Lower lobe of right lung (tissue), 2 donors: ENCODE results near the gene MUC21. TPM values are rescaled to one million over a fixed set of nuclear protein-coding genes. Genes with fewer than 3 reads are reported as not detected.
"Not testable (repeated sequence)": the region's sequence is repeated elsewhere in the genome, so short reads cannot be mapped to it uniquely, and the experiment has no call there.

Experiments used
- ATAC-seq, 2 donors: fragments of 200-7000 bp; cut with Tn5 transposase; one replicate each; pipeline ENCODE4 v1.9.1; 2020 to 2022; ENCODE audit warnings: mild to moderate bottlenecking in 2 of 2, moderate library complexity in 2 of 2
- DNase-seq: peaks from one replicate; pipeline ENCODE4 v3.0.0-alpha.2; 2020
- H3K27ac ChIP-seq: fragments of 200-600 bp; one replicate; pipeline ENCODE4 v1.8.0; 2022
- H3K27me3 ChIP-seq: fragments of 200-600 bp; one replicate; pipeline ENCODE4 v1.8.0; 2022; ENCODE audit warnings: low read depth
- H3K36me3 ChIP-seq: fragments of 200-600 bp; one replicate; pipeline ENCODE4 v1.8.0; 2022; ENCODE audit warnings: mild to moderate bottlenecking
- H3K4me1 ChIP-seq: fragments of 200-600 bp; one replicate; pipeline ENCODE4 v1.8.0; 2022
- H3K4me3 ChIP-seq: fragments of 200-600 bp; one replicate; pipeline ENCODE4 v1.8.0; 2022; ENCODE audit warnings: mild to moderate bottlenecking
- H3K9me3 ChIP-seq: fragments of 200-600 bp; one replicate; pipeline ENCODE4 v1.8.0; 2022
- CTCF ChIP-seq: fragments of 200-600 bp; IDR thresholded peaks from one replicate; pipeline ENCODE4 v1.8.0; 2022; ENCODE audit warnings: antibody characterized with exemption, mild to moderate bottlenecking
- intact Hi-C: fragments of 100-400 bp; cut with DNase I; formaldehyde crosslinking; loops from one replicate; pipeline ENCODE4 v1.11.0; 2022
- total RNA-seq: library from RNA; stranded (reverse); fragmentation: NEBNext Ultra II Directional; extraction: Animal tissue kit (Norgen Biotek cat#: 25700); gene quantifications from one replicate; pipeline ENCODE4 v1.2.1, GENCODE V29; 2021
- donor health status: DM: no; HTN: yes; CAD: no; lungs with severe emphysema.

MUC21 gene
- total RNA-seq, 1 donor from 2014 or later, result 3.8 TPM

DNA sequence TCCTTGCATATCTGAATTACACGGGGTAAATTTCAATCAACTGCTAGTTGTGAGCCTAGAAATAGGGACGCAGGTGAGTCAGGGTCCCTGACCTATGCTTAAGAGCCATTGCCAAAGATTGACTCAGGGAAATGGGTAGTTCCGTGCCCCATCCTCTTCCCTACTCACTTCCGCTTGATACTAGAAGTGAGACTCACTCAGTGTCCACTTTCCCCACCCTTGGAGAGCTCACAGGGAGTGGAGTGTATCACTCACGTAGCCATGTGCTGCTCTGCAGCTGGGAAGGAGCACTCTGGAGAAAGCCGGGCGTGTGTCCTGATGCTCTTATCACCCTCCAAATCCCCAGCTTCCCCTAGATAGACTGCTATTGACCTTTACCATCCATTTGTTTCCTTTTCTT is 26.2 kb downstream of the MUC21 start:
- no peak overlapping the region for H3K27ac ChIP-seq
- intact Hi-C loops, result no loop called here
- ATAC-seq (no peak), DNase-seq (no peak)
- peaks cover 4% of the 10 kb centered on the region for H3K4me1 ChIP-seq
- no peak overlapping the region for H3K4me3 ChIP-seq
- no peak for TF ChIP-seq CTCF
- H3K36me3 ChIP-seq, result no peaks in the 10 kb centered on the region
- no peaks in the 10 kb centered on the region for H3K9me3 ChIP-seq
- H3K27me3 ChIP-seq, result no peaks in the 10 kb centered on the region

DNA sequence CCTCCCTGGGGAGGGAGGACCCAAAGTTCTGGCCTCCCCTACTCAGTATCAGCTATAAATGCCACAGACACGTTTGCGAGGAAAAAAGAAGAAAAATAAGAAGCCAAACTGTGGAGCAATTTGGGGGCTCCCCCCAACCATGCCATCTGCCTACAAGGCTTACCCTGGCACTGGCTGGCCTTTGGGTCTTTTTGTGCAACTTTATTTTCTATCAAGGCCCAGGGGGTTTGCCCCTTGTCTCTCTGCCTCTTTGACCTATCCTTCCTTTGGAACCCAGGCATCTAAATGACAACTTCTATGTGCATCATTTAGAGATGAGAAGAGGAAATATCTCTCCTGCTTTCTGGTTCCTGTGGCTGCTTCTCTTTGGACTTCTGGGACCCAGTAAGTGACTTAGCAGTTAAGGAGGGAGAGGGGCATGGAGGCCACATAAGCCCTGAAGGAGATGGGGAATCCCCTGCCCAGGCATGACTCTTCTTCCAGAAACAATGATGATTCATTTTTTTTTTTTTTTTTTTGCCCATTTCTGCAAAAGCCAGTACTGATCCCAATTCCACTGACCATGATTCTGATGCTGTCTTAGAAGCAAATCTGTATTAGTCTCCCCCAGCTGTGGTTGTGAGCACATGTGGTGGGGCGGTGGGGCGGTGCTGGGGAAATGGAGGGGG is 27.0 kb downstream of the MUC21 start, which contains the start of gene MUC22:
Gene MUC22 (plus strand): TSS at position 82 of the 668 bp plus-strand sequence. CDS start 233 bp downstream, at position 315.
- DNase-seq, result no peak
- Histone ChIP-seq H3K4me1 (peaks cover 4% of the 10 kb centered on the region), H3K4me3 (no peak within 1 kb of the TSS), H3K27ac (no peak within 1 kb of the TSS), H3K9me3 (no peaks in the 10 kb centered on the region), H3K27me3 (no peaks in the 10 kb centered on the region), H3K36me3 (no peaks in the 10 kb centered on the region)
- TF ChIP-seq CTCF, result no peak
- intact Hi-C loops, result no loop called here
- no peak for ATAC-seq

- intact Hi-C loops, result no loop called here
- Histone ChIP-seq H3K27me3 (no peaks in the 10 kb centered on the region), H3K9me3 (no peaks in the 10 kb centered on the region), H3K27ac (no peak overlapping the region), H3K4me3 (no peak overlapping the region), H3K4me1 (peaks cover 4% of the 10 kb centered on the region), H3K36me3 (no peaks in the 10 kb centered on the region)
- no peak for DNase-seq
- no peak for ATAC-seq
- no peak for TF ChIP-seq CTCF
Observed at GRCh38 chr6:31011153-31011552, 27.6 kb downstream of the MUC21 start.

DNA sequence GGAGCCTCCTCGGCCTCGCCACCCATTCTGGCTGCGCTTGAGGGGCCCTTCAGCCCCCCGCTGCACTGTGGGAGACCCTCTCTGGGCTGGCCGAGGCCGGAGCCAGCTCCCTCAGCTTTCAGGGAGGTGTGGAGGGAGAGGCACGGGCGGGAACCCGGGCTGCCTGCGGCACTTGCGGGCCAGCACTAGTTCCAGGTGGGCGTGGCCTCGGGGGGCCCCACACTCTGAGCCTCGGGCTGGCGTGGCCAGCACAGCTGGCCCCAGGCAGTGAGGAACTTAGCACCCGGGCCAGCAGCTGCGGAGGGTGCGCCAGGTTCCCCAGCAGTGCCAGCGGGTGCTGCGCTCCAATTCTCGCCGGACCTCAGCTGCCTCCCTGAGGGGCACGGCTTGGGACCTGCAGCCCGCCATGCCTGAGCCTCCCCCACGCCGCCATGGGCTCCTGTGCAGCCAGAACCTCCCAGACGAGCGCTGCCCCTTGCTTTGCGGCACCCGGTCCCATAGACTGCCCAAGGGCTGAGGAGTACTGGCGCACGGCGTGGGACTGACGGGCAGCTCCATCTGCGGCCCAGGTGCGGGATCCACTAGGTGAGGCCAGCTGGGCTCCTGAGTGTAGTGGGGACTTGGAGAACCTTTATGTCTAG is 33.3 kb downstream of the MUC21 start:
- DNase-seq (no peak), ATAC-seq (no peak)
- TF ChIP-seq CTCF, result no peak
- Histone ChIP-seq H3K27me3 (no peaks in the 10 kb centered on the region), H3K4me3 (no peak overlapping the region), H3K27ac (no peak overlapping the region), H3K36me3 (no peaks in the 10 kb centered on the region), H3K9me3 (no peaks in the 10 kb centered on the region), H3K4me1 (no peaks in the 10 kb centered on the region)
- intact Hi-C loops, result no loop called here

GRCh38 chr6:31017436-31017835 is 33.9 kb downstream of the MUC21 start:
- H3K4me1 ChIP-seq, H3K36me3 ChIP-seq, H3K9me3 ChIP-seq, ATAC-seq, H3K27ac ChIP-seq, DNase-seq, H3K27me3 ChIP-seq, intact Hi-C loops, H3K4me3 ChIP-seq: not testable (repeated sequence)

- intact Hi-C loops, result no loop called here
Observed at GRCh38 chr6:31020057-31020456, 36.5 kb downstream of the MUC21 start.

GRCh38 chr6:31020631-31021255 is 37.2 kb downstream of the MUC21 start:
- ATAC-seq, H3K27me3 ChIP-seq, H3K9me3 ChIP-seq, H3K4me1 ChIP-seq, H3K36me3 ChIP-seq, intact Hi-C loops, H3K27ac ChIP-seq, H3K4me3 ChIP-seq, DNase-seq: not testable (repeated sequence)

More at GRCh38 chr6:31020057-31020456, 36.5 kb downstream of the MUC21 start:
- H3K4me3 ChIP-seq, result no peak overlapping the region
- no peak for DNase-seq
- H3K36me3 ChIP-seq, result no peaks in the 10 kb centered on the region
- no peaks in the 10 kb centered on the region for H3K27me3 ChIP-seq
- no peaks in the 10 kb centered on the region for H3K4me1 ChIP-seq
- TF ChIP-seq CTCF, result no peak
- ATAC-seq, result no peak
- H3K9me3 ChIP-seq, result no peaks in the 10 kb centered on the region
- H3K27ac ChIP-seq, result no peak overlapping the region

DNA sequence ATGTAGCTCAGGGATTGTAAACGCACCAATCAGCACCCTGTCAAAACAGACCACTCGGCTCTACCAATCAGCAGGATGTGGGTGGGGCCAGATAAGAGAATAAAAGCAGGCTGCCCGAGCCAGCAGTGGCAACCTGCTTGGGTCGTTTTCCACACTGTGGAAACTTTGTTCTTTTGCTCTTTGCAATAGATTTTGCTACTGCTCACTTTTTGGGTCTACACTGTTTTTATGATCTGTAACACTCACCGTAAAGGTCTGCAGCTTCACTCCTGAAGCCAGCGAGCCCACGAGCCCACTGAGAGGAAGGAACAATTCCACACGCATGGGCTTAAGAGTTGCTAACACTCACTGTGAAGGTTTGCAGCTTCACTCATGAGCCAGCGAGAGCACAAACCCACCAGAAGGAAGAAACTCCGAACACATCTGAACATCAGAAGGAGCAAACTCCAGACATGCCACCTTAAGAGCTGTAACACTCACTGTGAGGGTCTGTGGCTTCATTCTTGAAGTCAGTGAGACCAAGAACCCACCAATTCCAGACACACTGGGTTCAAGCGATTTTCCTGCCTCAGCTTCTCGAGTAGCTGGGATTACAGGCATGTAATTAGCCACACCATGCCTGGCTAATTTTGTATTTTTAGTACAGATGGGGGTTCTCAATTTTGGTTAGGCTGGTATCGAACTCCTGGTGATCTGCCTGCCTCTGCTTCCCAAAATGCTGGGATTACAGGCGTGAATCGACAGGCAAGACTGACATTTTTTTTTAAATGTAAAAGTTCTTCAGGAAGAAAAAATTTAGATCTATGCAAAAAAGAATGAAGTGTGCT is 38.4 kb downstream of the MUC21 start:
- H3K9me3 ChIP-seq, H3K4me3 ChIP-seq, H3K36me3 ChIP-seq, H3K27ac ChIP-seq, intact Hi-C loops, ATAC-seq, H3K27me3 ChIP-seq, DNase-seq, H3K4me1 ChIP-seq: not testable (repeated sequence)
